PC-9 (cell line): ENCODE data around the gene UNC5C.

Experiments used
- EZH2 ChIP-seq: fragments of 200-600 bp; sonication (generic); IDR thresholded peaks from 2 replicates; pipeline ENCODE4 v1.8.0; 2017; ENCODE audit warnings: antibody characterized with exemption, low read depth
- TF ChIP-seq, protein P1 (sequence below): fragments of 200-600 bp; sonication (generic); conservative IDR thresholded peaks from 2 replicates; pipeline ENCODE4 v1.6.1; 2017; ENCODE audit warnings: mixed run types, antibody characterized with exemption, mild to moderate bottlenecking, moderate library complexity

DNA sequence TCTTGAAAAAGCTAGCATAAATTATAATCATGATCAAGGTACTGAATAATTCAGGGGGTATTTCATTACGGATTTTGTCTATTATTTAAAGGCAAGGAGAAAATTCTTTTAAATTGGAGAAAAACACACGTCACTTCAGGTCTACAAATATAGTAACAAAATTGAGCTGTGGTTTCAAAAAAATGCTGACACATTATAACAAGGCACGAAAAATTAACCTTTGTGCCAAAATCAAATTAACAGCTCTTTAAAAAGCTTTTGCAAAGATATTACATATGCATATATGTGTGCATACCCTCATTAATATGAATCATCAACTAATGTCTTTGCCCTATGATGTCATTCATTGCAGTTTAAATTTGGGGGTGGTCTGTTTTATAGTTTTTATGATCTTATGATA, 44.3 kb downstream of the UNC5C start:
- TF ChIP-seq, protein P1, sequence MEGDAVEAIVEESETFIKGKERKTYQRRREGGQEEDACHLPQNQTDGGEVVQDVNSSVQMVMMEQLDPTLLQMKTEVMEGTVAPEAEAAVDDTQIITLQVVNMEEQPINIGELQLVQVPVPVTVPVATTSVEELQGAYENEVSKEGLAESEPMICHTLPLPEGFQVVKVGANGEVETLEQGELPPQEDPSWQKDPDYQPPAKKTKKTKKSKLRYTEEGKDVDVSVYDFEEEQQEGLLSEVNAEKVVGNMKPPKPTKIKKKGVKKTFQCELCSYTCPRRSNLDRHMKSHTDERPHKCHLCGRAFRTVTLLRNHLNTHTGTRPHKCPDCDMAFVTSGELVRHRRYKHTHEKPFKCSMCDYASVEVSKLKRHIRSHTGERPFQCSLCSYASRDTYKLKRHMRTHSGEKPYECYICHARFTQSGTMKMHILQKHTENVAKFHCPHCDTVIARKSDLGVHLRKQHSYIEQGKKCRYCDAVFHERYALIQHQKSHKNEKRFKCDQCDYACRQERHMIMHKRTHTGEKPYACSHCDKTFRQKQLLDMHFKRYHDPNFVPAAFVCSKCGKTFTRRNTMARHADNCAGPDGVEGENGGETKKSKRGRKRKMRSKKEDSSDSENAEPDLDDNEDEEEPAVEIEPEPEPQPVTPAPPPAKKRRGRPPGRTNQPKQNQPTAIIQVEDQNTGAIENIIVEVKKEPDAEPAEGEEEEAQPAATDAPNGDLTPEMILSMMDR, result no peak
- no peak for TF ChIP-seq EZH2
